ENCODE data around the gene CATSPER3.

GRCh38 chr5:135051872-135052271 is 84.2 kb downstream of the CATSPER3 start:
- TF ChIP-seq CTCF (IDR thresholded peaks at IDR 0.05): no peak
- TF ChIP-seq CBFB (CRISPR knock-in tag; IDR thresholded peaks at IDR 0.05; ENCODE audit: low read depth): no peak
- TF ChIP-seq KAT7 (CRISPR knock-in tag; IDR thresholded peaks at IDR 0.05; ENCODE audit: borderline replicate concordance): no peak
- no peak for TF ChIP-seq AFF4 (CRISPR knock-in tag; IDR thresholded peaks at IDR 0.05; ENCODE audit: borderline replicate concordance)
- TF ChIP-seq ETV6 (CRISPR knock-in tag; IDR thresholded peaks at IDR 0.05): no peak

Measured in WTC11 (cell line).